HG03066 (cell line): ENCODE results near the gene VKORC1L1.
"Not testable (repeated sequence)": the region's sequence is repeated elsewhere in the genome, so short reads cannot be mapped to it uniquely, and the experiment has no call there.

Experiments
- ATAC-seq: cut with Tn5 transposase; IDR thresholded peaks from one replicate; pipeline ENCODE4 v1.9.1; 2021; ENCODE audit warnings: low read depth; ENCODE audit not compliant: unreplicated experiment

The VKORC1L1 gene

GRCh38 chr7:65974191-65974801, 101.4 kb downstream of the VKORC1L1 start:
- no peak for ATAC-seq

- ATAC-seq = no peak
These were observed 102.0 kb downstream of the VKORC1L1 start for GRCh38 chr7:65974876-65975275.

- ATAC-seq = no peak
These were observed 103.1 kb downstream of the VKORC1L1 start for GRCh38 chr7:65975814-65976445.

GRCh38 chr7:65976659-65977196, 103.9 kb downstream of the VKORC1L1 start:
- no peak for ATAC-seq

GRCh38 chr7:65978891-65979582, 106.2 kb downstream of the VKORC1L1 start:
- ATAC-seq = no peak

- ATAC-seq = no peak
These were observed 107.0 kb downstream of the VKORC1L1 start for GRCh38 chr7:65979583-65980477.

- peak; percentile 60 for ATAC-seq
These were observed 107.8 kb downstream of the VKORC1L1 start for GRCh38 chr7:65980478-65981250.

GRCh38 chr7:65981965-65982792, 109.3 kb downstream of the VKORC1L1 start, which contains the start of gene GUSB:
Gene GUSB (minus strand): TSS chr7:65982213. CDS start chr7:65982183, 30 bp downstream.
- ATAC-seq = peak; percentile 72

GRCh38 chr7:65983965-65984658, 111.2 kb downstream of the VKORC1L1 start:
- ATAC-seq = no peak

GRCh38 chr7:65988084-65988483, 115.2 kb downstream of the VKORC1L1 start:
- no peak for ATAC-seq

GRCh38 chr7:65988503-65988902, 115.6 kb downstream of the VKORC1L1 start:
- ATAC-seq = not testable (repeated sequence)

- ATAC-seq = no peak
These were observed 116.8 kb downstream of the VKORC1L1 start for GRCh38 chr7:65989694-65990080.

- not testable (repeated sequence) for ATAC-seq
These were observed 119.0 kb downstream of the VKORC1L1 start for GRCh38 chr7:65991829-65992228.

- no peak for ATAC-seq
These were observed 119.7 kb downstream of the VKORC1L1 start for GRCh38 chr7:65992526-65992925.

GRCh38 chr7:65994984-65995383, 122.1 kb downstream of the VKORC1L1 start:
- not testable (repeated sequence) for ATAC-seq

GRCh38 chr7:66000823-66001417, 128.0 kb downstream of the VKORC1L1 start:
- ATAC-seq = not testable (repeated sequence)

- ATAC-seq = not testable (repeated sequence)
These were observed 132.3 kb downstream of the VKORC1L1 start for GRCh38 chr7:66005115-66005671.
